IMR-90 (cell line): ENCODE results near the gene CMTM8.

Experiments
- BHLHE40 ChIP-seq: fragments of 150-350 bp; IDR thresholded peaks from 2 replicates; pipeline ENCODE4 v1.6.1; 2016; ENCODE audit warnings: mild to moderate bottlenecking, low read depth, low read length
- CEBPB ChIP-seq: IDR thresholded peaks from 2 replicates; pipeline ENCODE4 v1.6.1; 2012; ENCODE audit warnings: low read depth, low read length, improper control_type of control experiment
- CHD1 ChIP-seq: IDR thresholded peaks from 2 replicates; pipeline ENCODE4 v1.6.1; 2012; ENCODE audit warnings: low read depth, low read length, improper control_type of control experiment
- CTCF ChIP-seq: conservative IDR thresholded peaks from 2 replicates; pipeline ENCODE4 v1.5.1; 2012; ENCODE audit warnings: mild to moderate bottlenecking, low read depth, low read length, improper control_type of control experiment
- ELK1 ChIP-seq: fragments of 150-350 bp; IDR thresholded peaks from 2 replicates; pipeline ENCODE4 v1.6.1; 2016; ENCODE audit warnings: low read depth, mild to moderate bottlenecking, low read length, moderate library complexity, borderline replicate concordance
- FOS ChIP-seq: fragments of 150-350 bp; IDR thresholded peaks from 2 replicates; pipeline ENCODE4 v1.6.1; 2016; ENCODE audit warnings: low read depth, low read length
- MAZ ChIP-seq: IDR thresholded peaks from 2 replicates; pipeline ENCODE4 v1.6.1; 2012; ENCODE audit warnings: low read depth, mild to moderate bottlenecking, low read length, improper control_type of control experiment, moderate library complexity, borderline replicate concordance
- POLR2A ChIP-seq: IDR thresholded peaks from 2 replicates; pipeline ENCODE4 v1.6.1; 2012; ENCODE audit warnings: mild to moderate bottlenecking, low read depth, low read length
- RAD21 ChIP-seq: IDR thresholded peaks from 2 replicates; pipeline ENCODE4 v1.6.1; 2012; ENCODE audit warnings: low read length, improper control_type of control experiment
- RFX5 ChIP-seq: IDR thresholded peaks from 2 replicates; pipeline ENCODE4 v1.8.0; 2012; ENCODE audit warnings: low read depth, mild to moderate bottlenecking, low read length, moderate library complexity
- SMC3 ChIP-seq: fragments of 150-350 bp; IDR thresholded peaks from 2 replicates; pipeline ENCODE4 v1.6.1; 2016; ENCODE audit warnings: low read depth, mild to moderate bottlenecking, antibody characterized with exemption, low read length, moderate library complexity
- USF2 ChIP-seq: fragments of 150-350 bp; IDR thresholded peaks from 2 replicates; pipeline ENCODE4 v1.6.1; 2017; ENCODE audit warnings: mild to moderate bottlenecking, antibody characterized with exemption, low read length, low read depth

GRCh38 chr3:32399030-32399620, 160.6 kb downstream of the CMTM8 start:
- peak; percentile 72 for TF ChIP-seq CTCF
- TF ChIP-seq SMC3 = peak; percentile 41
- no peak for TF ChIP-seq FOS
- no peak for TF ChIP-seq CHD1
- no peak for TF ChIP-seq POLR2A
- TF ChIP-seq ELK1 = no peak
- no peak for TF ChIP-seq CEBPB
- TF ChIP-seq MAZ = no peak
- no peak for TF ChIP-seq BHLHE40
- no peak for TF ChIP-seq RFX5
- peak; percentile 59 for TF ChIP-seq RAD21
- no peak for TF ChIP-seq USF2
